ENCODE measurements around the gene SDK1. TPM values are rescaled to one million over a fixed set of nuclear protein-coding genes. Genes with fewer than 3 reads are reported as not detected.

The SDK1 gene
- total and polyA plus RNA-seq, 2 experiments from 2014 or later, result not detected

- Histone ChIP-seq H3K27ac (no peak overlapping the region), H3K4me2 (ENCODE audit: unreplicated experiment) (no peak overlapping the region), H3K4me1 (ENCODE audit: insufficient read depth) (no peaks in the 10 kb centered on the region), H2AFZ (no peak overlapping the region), H3K9me2 (ENCODE audit: insufficient read depth) (no peaks in the 10 kb centered on the region), H3K9ac (no peak overlapping the region), H3K36me3 (ENCODE audit: low read depth) (no peaks in the 10 kb centered on the region), H3K79me2 (ENCODE audit: insufficient read depth) (no peaks in the 10 kb centered on the region), H3K9me3 (ENCODE audit: low read depth) (no peaks in the 10 kb centered on the region), H3K4me3 (no peak overlapping the region), H4K20me1 (ENCODE audit: insufficient read depth) (no peaks in the 10 kb centered on the region), H3F3A (ENCODE audit: insufficient read depth) (no peaks in the 10 kb centered on the region), H3K27me3 (replicated peaks; ENCODE audit: insufficient read depth) (no peaks in the 10 kb centered on the region)
- WGBS, 2 experiments (ENCODE audit: low coverage in 1 of 2, low lambda C conversion rate in 2 of 2, missing lambda C conversion rate in 2 of 2), result 67% methylated on average over 12 of the region's 12 CpGs
- no peak for TF ChIP-seq EZH2phosphoT487 (IDR thresholded peaks at IDR 0.05; ENCODE audit: insufficient read depth, low read depth)
- no peak for DNase-seq
- in situ Hi-C loops (cut with MboI), result no loop called here
These were observed 785.1 kb downstream of the SDK1 start for GRCh38 chr7:4085937-4086691.

DNA sequence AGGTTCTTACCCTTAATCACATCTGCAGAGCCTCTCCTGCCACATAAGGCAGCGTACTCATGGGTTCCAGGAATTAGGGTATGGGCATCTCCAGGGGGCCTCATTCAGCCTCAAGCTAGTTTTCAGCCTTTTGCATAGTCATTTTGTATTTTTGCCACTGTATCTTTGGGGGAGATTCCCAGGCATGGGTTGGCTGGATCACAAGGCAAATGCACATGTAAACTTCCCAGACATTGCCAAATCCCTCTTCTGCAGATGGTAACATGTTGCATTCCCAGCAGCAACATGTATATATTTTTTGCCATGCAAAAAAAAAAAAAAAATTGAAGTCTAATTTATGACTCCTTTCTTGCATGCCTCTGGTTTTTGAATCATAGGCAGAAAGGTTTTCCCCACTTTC, 785.7 kb downstream of the SDK1 start:
- H2AFZ ChIP-seq, result no peak overlapping the region
- H3K9me3 ChIP-seq (ENCODE audit: low read depth), result no peaks in the 10 kb centered on the region
- H3K4me1 ChIP-seq (ENCODE audit: insufficient read depth), result no peaks in the 10 kb centered on the region
- in situ Hi-C loops (cut with MboI), result no loop called here
- no peak for TF ChIP-seq EZH2phosphoT487 (IDR thresholded peaks at IDR 0.05; ENCODE audit: insufficient read depth, low read depth)
- no peak for TF ChIP-seq EZH2 (IDR thresholded peaks at IDR 0.05; ENCODE audit: insufficient read depth, poor library complexity, severe bottlenecking)
- H3K4me3 ChIP-seq, result no peak overlapping the region
- no peaks in the 10 kb centered on the region for H3F3A ChIP-seq (ENCODE audit: insufficient read depth)
- no peak for DNase-seq
- no peak overlapping the region for H3K4me2 ChIP-seq (ENCODE audit: unreplicated experiment)
- no peaks in the 10 kb centered on the region for H3K79me2 ChIP-seq (ENCODE audit: insufficient read depth)
- 25 to 38% methylated on average over 1 of the region's 1 CpG for WGBS, 2 experiments (ENCODE audit: low coverage in 1 of 2, low lambda C conversion rate in 2 of 2, missing lambda C conversion rate in 2 of 2)
- no peaks in the 10 kb centered on the region for H3K27me3 ChIP-seq (replicated peaks; ENCODE audit: insufficient read depth)
- H3K9me2 ChIP-seq (ENCODE audit: insufficient read depth), result no peaks in the 10 kb centered on the region
- no peaks in the 10 kb centered on the region for H3K36me3 ChIP-seq (ENCODE audit: low read depth)
- no peak overlapping the region for H3K9ac ChIP-seq
- H3K27ac ChIP-seq, result no peak overlapping the region
- no peaks in the 10 kb centered on the region for H4K20me1 ChIP-seq (ENCODE audit: insufficient read depth)

GRCh38 chr7:4091767-4092166, 790.7 kb downstream of the SDK1 start:
- Histone ChIP-seq H3F3A (ENCODE audit: insufficient read depth) (no peaks in the 10 kb centered on the region), H3K27me3 (replicated peaks; ENCODE audit: insufficient read depth) (no peaks in the 10 kb centered on the region), H3K79me2 (ENCODE audit: insufficient read depth) (no peaks in the 10 kb centered on the region), H3K36me3 (ENCODE audit: low read depth) (no peaks in the 10 kb centered on the region), H3K9ac (no peak overlapping the region), H3K9me2 (ENCODE audit: insufficient read depth) (no peaks in the 10 kb centered on the region), H3K4me3 (no peak overlapping the region), H3K27ac (no peak overlapping the region), H3K4me2 (ENCODE audit: unreplicated experiment) (no peak overlapping the region), H4K20me1 (ENCODE audit: insufficient read depth) (no peaks in the 10 kb centered on the region), H3K9me3 (ENCODE audit: low read depth) (no peaks in the 10 kb centered on the region), H2AFZ (no peak overlapping the region), H3K4me1 (ENCODE audit: insufficient read depth) (no peaks in the 10 kb centered on the region)
- DNase-seq, result no peak
- in situ Hi-C loops (cut with MboI), result no loop called here
- TF ChIP-seq EZH2 (IDR thresholded peaks at IDR 0.05; ENCODE audit: insufficient read depth, poor library complexity, severe bottlenecking) (no peak), EZH2phosphoT487 (IDR thresholded peaks at IDR 0.05; ENCODE audit: insufficient read depth, low read depth) (no peak)
- WGBS, 2 experiments (ENCODE audit: low coverage in 1 of 2, low lambda C conversion rate in 2 of 2, missing lambda C conversion rate in 2 of 2), result 60 to 64% methylated on average over 12 of the region's 12 CpGs

GRCh38 chr7:4093035-4093434, 792.0 kb downstream of the SDK1 start:
- Histone ChIP-seq H3K79me2 (ENCODE audit: insufficient read depth) (no peaks in the 10 kb centered on the region), H3K36me3 (ENCODE audit: low read depth) (no peaks in the 10 kb centered on the region), H3K4me1 (ENCODE audit: insufficient read depth) (no peaks in the 10 kb centered on the region), H4K20me1 (ENCODE audit: insufficient read depth) (no peaks in the 10 kb centered on the region), H3F3A (ENCODE audit: insufficient read depth) (no peaks in the 10 kb centered on the region), H3K4me3 (no peak overlapping the region), H3K27me3 (replicated peaks; ENCODE audit: insufficient read depth) (no peaks in the 10 kb centered on the region), H3K9me2 (ENCODE audit: insufficient read depth) (no peaks in the 10 kb centered on the region), H2AFZ (no peak overlapping the region), H3K9ac (no peak overlapping the region), H3K9me3 (ENCODE audit: low read depth) (no peaks in the 10 kb centered on the region), H3K4me2 (ENCODE audit: unreplicated experiment) (no peak overlapping the region), H3K27ac (no peak overlapping the region)
- 35 to 40% methylated on average over 2 of the region's 2 CpGs for WGBS, 2 experiments (ENCODE audit: low coverage in 1 of 2, low lambda C conversion rate in 2 of 2, missing lambda C conversion rate in 2 of 2)
- in situ Hi-C loops (cut with MboI), result no loop called here
- TF ChIP-seq EZH2phosphoT487 (IDR thresholded peaks at IDR 0.05; ENCODE audit: insufficient read depth, low read depth) (no peak), EZH2 (IDR thresholded peaks at IDR 0.05; ENCODE audit: insufficient read depth, poor library complexity, severe bottlenecking) (no peak)
- DNase-seq, result no peak

Data from GM23248 (cell line).